ENCODE results near the gene PDCD11.

GRCh38 chr10:103448746-103449145, 52.3 kb downstream of the PDCD11 start:
- TF ChIP-seq CTCF (IDR thresholded peaks at IDR 0.05), result no peak
- TF ChIP-seq POLR2A (IDR thresholded peaks at IDR 0.05), result no peak

All from uterus (tissue), 2 donors.